Glutamatergic neuron (in vitro differentiated cells): ENCODE measurements around the gene OXGR1. TPM values are rescaled to one million over a fixed set of nuclear protein-coding genes. Genes with fewer than 3 reads are reported as not detected.

ENCODE experiments used
- DNase-seq: peaks from one replicate; pipeline ENCODE4 v3.0.0; 2022
- H3K27ac Mint-ChIP-seq: one replicate; pipeline ENCODE4 v1.8.0; 2020; ENCODE audit warnings: mild to moderate bottlenecking, mixed read lengths, inconsistent platforms; ENCODE audit not compliant: unreplicated experiment
- H3K27me3 Mint-ChIP-seq: one replicate; pipeline ENCODE4 v1.8.0; 2020; ENCODE audit warnings: mild to moderate bottlenecking, moderate library complexity, mixed read lengths, inconsistent platforms; ENCODE audit not compliant: unreplicated experiment
- H3K36me3 Mint-ChIP-seq: one replicate; pipeline ENCODE4 v1.8.0; 2020; ENCODE audit warnings: mild to moderate bottlenecking, mixed read lengths, inconsistent platforms; ENCODE audit not compliant: unreplicated experiment
- H3K4me1 Mint-ChIP-seq: one replicate; pipeline ENCODE4 v1.8.0; 2020; ENCODE audit warnings: mild to moderate bottlenecking, low read depth, mixed read lengths, inconsistent platforms; ENCODE audit not compliant: unreplicated experiment
- H3K4me3 Mint-ChIP-seq: one replicate; pipeline ENCODE4 v1.8.0; 2020; ENCODE audit warnings: mild to moderate bottlenecking, mixed read lengths, inconsistent platforms; ENCODE audit not compliant: unreplicated experiment
- H3K9me3 Mint-ChIP-seq: one replicate; pipeline ENCODE4 v1.8.0; 2020; ENCODE audit warnings: mild to moderate bottlenecking, moderate library complexity, mixed read lengths, inconsistent platforms; ENCODE audit not compliant: unreplicated experiment
- total RNA-seq: library from RNA; stranded (reverse); fragmentation: NEBNext Ultra II Directional; extraction: Animal tissue kit (Norgen Biotek cat#: 25700); gene quantifications from one replicate; pipeline ENCODE4 v1.2.1, GENCODE V29; 2021; ENCODE audit not compliant: unreplicated experiment
- TF ChIP-seq, protein P1 (sequence below): fragments of 200-600 bp; sonication (generic); IDR thresholded peaks from one replicate; pipeline ENCODE4 v1.5.0; 2021; ENCODE audit not compliant: partially characterized antibody, unreplicated experiment

Gene OXGR1
- total RNA-seq, 1 donor from 2014 or later = not detected

DNA sequence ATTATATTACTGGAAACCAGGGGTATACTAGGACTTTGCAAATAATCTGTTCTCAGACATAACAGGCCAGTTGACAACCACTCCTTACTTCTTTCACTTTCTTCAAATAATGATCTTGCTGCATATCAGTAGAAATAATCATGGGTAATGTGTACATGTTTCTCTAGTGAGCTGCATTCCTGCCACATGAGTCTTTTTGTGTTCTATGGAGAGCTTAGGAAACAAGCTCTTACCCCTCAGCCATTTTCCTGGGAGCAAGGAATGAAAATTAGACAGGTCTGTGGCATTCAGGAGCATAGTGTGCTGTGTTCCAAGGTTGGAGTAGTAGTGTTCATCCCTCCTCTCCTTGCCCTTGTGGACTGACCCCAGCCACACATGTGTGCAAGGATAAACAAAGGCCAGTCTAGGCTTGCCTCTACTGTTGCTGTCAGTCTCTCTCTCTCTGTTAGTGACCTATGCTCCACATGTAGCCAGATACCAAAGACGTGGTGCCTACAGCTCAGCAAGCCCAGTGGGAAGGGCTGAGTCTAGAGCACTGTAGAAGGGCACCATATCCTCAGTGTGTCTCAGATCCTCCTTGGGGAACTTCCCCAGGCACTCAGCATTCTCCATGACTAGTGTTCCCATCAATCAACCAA, 11.5 kb upstream of the OXGR1 start:
- no peak for DNase-seq
- peaks cover 4% of the 10 kb centered on the region for H3K27me3 Mint-ChIP-seq
- H3K9me3 Mint-ChIP-seq = peaks cover 2% of the 10 kb centered on the region
- no peak overlapping the region for H3K27ac Mint-ChIP-seq
- no peak overlapping the region for H3K4me3 Mint-ChIP-seq
- no peaks in the 10 kb centered on the region for H3K4me1 Mint-ChIP-seq
- TF ChIP-seq, protein P1, sequence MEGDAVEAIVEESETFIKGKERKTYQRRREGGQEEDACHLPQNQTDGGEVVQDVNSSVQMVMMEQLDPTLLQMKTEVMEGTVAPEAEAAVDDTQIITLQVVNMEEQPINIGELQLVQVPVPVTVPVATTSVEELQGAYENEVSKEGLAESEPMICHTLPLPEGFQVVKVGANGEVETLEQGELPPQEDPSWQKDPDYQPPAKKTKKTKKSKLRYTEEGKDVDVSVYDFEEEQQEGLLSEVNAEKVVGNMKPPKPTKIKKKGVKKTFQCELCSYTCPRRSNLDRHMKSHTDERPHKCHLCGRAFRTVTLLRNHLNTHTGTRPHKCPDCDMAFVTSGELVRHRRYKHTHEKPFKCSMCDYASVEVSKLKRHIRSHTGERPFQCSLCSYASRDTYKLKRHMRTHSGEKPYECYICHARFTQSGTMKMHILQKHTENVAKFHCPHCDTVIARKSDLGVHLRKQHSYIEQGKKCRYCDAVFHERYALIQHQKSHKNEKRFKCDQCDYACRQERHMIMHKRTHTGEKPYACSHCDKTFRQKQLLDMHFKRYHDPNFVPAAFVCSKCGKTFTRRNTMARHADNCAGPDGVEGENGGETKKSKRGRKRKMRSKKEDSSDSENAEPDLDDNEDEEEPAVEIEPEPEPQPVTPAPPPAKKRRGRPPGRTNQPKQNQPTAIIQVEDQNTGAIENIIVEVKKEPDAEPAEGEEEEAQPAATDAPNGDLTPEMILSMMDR = no peak
- H3K36me3 Mint-ChIP-seq = no peaks in the 10 kb centered on the region

DNA sequence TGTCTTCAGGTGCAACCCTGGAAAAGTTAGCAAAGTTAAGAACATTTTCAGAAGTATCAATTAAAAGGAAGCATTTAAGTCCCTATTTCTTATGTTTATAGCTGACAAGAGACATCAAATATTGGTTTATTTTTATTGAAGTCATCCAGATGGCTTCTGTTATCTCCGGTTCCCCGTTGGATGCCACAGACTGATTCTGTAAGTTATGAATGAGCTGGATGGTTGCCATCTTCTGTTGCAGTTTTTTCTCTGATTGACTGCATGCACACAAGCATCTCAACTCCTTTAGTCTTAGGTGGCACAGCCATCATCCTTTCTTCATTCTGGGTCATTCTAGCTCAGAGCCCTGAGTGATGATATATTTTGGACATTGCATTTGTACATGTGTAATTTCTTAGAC, 10.6 kb upstream of the OXGR1 start:
- Mint-ChIP-seq H3K27me3 (peaks cover 4% of the 10 kb centered on the region), H3K9me3 (peaks cover 2% of the 10 kb centered on the region)

DNA sequence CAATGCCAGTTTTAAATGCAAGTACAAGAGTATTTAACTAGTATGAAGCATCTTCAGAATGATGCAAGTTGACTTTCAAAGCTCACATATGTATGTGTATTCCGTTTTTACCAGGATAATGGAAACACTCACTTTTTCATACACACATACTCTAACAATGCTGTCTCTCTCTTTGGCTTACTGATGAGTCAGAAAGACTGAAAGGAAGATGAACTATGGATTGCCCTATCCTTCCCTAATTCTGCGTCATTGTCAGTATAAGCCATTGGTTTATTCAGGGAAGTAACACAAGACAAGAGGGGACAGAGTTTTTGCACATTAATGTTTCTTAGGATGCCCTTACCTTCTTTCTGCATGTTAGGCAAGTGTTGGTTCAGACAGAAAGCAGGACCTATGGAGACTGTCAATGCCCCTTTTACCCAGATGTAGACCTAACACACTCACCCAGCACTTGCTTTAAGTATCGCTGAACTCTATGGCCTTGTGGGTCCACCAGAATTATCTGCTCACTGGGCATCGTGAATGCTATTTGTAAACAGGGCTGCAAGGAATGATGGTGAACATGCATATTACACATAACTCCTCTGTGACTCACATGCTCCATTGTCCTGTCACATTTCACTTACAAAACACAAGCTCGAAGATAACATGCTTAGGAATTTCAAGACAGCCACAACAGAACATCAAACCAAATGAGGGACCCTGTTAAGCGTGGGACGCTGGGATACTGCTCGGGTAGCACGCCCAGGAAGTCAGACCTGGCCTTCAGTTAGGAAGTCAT, 10.0 kb upstream of the OXGR1 start:
- Mint-ChIP-seq H3K4me3 (no peak overlapping the region), H3K36me3 (no peaks in the 10 kb centered on the region), H3K27me3 (peaks cover 6% of the 10 kb centered on the region), H3K9me3 (peaks cover 2% of the 10 kb centered on the region), H3K4me1 (no peaks in the 10 kb centered on the region), H3K27ac (no peak overlapping the region)
- TF ChIP-seq, protein P1 = no peak
- DNase-seq = no peak

More for the DNA sequence above, 10.6 kb upstream of the OXGR1 start:
- TF ChIP-seq, protein P1 = no peak
- no peak overlapping the region for H3K4me3 Mint-ChIP-seq
- no peaks in the 10 kb centered on the region for H3K36me3 Mint-ChIP-seq
- no peak for DNase-seq
- no peaks in the 10 kb centered on the region for H3K4me1 Mint-ChIP-seq
- no peak overlapping the region for H3K27ac Mint-ChIP-seq

- Mint-ChIP-seq H3K27ac (no peak overlapping the region), H3K27me3 (peaks cover 9% of the 10 kb centered on the region), H3K4me1 (no peaks in the 10 kb centered on the region), H3K4me3 (no peak overlapping the region), H3K36me3 (no peaks in the 10 kb centered on the region), H3K9me3 (no peaks in the 10 kb centered on the region)
- no peak for DNase-seq
- TF ChIP-seq, protein P1 = no peak
Measured at GRCh38 chr13:97003071-97003470, 8.8 kb upstream of the OXGR1 start.

DNA sequence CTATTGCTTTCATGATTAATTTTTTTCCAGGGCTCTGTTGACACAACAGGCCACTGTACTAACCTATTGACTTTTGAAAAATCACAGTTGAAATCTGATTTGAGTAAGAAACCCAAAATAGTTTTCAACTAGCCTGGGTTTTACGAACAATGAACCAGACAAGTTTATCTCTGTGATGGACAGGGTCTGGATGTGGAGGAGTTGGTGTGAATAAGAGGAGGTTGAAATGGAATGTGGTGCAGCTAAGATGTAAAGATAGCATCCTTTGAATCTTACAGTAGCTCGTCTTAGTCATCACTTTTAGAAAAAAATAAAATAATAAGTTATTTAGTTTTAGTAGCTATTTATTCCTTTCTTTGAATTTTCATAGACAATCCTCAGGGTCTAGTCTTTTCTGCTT, 8.3 kb upstream of the OXGR1 start:
- DNase-seq = no peak
- Mint-ChIP-seq H3K9me3 (no peaks in the 10 kb centered on the region), H3K4me1 (no peaks in the 10 kb centered on the region), H3K27me3 (peaks cover 12% of the 10 kb centered on the region), H3K4me3 (no peak overlapping the region), H3K27ac (no peak overlapping the region), H3K36me3 (no peaks in the 10 kb centered on the region)
- TF ChIP-seq, protein P1 = no peak
